Measurements from ENCODE around the gene GPR146. TPM values are rescaled to one million over a fixed set of nuclear protein-coding genes. Genes with fewer than 3 reads are reported as not detected.
A peak's percentile ranks its signal among the peaks of the same experiment; 100 is the strongest.

GPR146 gene
- total RNA-seq, 2 donors from 2014 or later: 9.4 to 14.3 TPM

DNA sequence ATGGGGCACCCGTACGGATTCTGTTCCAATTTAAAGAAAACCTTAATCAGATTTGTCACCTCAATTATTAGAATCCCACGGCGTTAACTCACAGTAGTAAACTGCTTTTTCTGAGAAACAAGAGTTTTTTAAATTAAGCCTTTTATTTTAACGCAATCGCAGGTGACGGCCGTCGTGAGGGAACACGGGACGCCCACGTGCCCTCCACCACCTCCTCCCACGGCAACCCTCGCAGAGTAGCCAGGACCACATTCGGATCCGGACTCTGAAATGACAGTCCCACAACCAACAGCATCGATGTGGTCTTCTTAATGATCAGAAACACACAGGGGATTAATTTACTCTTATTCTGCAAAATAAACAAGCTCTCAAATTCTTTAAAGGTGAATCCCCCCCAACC lies 22.0 kb upstream of the GPR146 start:
- intact Hi-C loops (cut with DNase I): no loop called here
- no peak for DNase-seq (ENCODE audit: low spot score)

- intact Hi-C loops (cut with DNase I): loop anchor here in 1 of 2 donors (1.0 kb wide), 1 partner anchor 39 kb away; no protein-coding TSS in a partner anchor
Measured at GRCh38 chr7:1022801-1023465, 21.4 kb upstream of the GPR146 start.

GRCh38 chr7:1024331-1024841 lies 20.0 kb upstream of the GPR146 start:
- no peak for DNase-seq (ENCODE audit: low spot score)
- intact Hi-C loops (cut with DNase I): no loop called here

More at GRCh38 chr7:1022801-1023465, 21.4 kb upstream of the GPR146 start:
- DNase-seq (ENCODE audit: low spot score): no peak

DNA sequence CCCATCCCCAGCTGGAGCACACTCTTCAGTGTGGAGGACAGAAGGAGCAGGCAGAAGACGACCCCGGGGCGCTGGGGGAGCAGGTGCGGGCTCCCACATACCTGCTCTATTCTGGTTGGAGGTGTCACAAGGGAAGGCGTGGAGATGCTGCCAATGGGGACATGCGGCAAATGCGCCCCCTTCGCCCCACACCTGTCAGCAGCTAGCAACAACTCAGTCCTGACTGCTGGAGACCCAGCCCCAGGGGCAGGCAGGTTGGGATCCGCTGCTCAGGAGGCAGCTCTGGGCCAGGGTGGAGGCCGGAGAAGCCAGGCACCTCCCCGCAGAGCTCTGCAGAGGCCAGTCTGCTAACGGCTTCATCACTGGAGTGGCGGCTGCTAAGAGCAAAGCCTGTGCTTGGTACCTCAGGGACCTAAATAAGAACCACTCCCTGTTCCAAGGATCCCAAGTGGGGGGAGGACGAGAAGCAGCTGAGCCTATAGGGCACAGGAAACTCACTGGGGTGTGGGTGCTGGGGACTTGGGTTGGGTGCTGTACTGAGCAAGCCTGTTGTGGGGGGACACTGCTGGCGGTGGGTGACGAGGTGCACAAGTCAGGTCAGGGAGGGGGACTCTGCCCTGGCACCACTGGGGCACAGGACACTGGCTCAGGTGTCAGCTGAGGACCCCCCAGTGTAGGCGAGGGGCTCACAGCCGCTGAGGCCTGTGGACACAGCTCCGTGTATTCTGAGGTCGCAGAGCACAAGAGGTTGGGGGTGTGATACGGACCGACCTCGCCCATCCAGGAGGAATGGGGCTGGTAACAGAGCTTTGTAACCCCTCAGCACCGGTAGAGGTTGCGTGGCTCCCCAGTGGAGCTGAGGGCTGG lies 19.2 kb upstream of the GPR146 start:
- intact Hi-C loops (cut with DNase I): no loop called here
- DNase-seq (ENCODE audit: low spot score): no peak

GRCh38 chr7:1025743-1026581 lies 18.4 kb upstream of the GPR146 start:
- intact Hi-C loops (cut with DNase I): no loop called here
- no peak for DNase-seq (ENCODE audit: low spot score)

DNA sequence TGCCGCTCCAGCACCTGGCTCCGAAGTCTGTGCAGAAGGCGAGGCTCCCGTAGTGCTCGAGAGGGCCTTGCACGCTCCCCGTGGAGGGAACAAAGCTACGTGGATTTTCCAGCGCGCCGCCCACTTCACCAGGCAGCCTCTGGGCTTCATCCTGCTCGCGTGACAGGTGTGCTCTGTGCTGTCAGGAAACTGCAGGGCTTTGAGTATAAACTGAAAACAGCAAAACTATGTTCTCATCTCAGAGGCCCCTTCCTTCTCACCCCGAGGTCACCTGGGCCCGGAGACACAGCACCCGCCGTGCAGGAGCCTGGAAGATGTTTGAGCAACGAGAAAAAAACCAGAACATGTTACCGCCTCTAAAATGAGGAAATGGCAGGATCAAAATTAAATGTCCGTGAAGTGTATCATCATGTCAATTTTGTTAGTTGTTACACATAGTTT lies 17.6 kb upstream of the GPR146 start:
- DNase-seq (ENCODE audit: low spot score): no peak
- intact Hi-C loops (cut with DNase I): no loop called here

DNA sequence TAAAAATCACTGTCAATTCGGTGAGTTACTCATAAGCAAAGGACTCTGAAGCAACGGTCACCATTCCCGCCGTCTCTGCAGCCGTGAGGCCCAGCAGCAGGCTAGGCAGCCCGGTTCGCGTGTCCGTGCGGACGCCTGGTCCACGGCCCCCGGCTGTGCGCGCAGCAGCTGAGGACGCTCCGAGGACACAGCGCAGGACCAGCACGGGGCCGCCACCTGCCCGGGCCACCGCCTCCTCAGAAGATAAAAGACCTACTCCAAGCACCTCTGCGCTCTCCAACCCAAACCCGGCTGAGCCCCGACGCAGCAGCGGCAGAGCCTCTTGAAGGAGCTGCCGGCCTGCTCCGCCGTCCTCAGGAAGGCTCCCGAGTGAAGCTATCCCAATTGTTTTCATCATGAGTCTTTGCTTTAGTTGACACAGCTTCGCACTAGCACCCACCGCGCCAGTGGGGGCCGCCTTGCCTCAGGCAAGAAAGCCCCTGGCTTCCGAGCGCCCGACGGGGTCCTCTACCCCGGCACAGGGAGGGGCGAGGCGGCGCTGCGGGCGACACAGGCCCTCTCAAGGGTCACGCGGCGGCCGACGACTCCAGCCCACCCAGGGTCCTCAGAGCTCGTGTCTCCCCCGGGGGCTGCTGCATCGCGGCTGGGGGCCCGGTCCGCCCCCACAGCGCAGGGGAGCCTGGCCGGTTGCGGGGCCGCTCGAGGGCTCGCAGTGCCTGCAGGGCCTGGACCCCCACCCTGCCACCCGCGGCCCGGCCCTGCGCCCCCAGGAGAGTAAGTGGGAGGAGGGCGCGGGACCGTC lies 16.9 kb upstream of the GPR146 start:
- DNase-seq (ENCODE audit: low spot score): no peak
- intact Hi-C loops (cut with DNase I): no loop called here

DNA sequence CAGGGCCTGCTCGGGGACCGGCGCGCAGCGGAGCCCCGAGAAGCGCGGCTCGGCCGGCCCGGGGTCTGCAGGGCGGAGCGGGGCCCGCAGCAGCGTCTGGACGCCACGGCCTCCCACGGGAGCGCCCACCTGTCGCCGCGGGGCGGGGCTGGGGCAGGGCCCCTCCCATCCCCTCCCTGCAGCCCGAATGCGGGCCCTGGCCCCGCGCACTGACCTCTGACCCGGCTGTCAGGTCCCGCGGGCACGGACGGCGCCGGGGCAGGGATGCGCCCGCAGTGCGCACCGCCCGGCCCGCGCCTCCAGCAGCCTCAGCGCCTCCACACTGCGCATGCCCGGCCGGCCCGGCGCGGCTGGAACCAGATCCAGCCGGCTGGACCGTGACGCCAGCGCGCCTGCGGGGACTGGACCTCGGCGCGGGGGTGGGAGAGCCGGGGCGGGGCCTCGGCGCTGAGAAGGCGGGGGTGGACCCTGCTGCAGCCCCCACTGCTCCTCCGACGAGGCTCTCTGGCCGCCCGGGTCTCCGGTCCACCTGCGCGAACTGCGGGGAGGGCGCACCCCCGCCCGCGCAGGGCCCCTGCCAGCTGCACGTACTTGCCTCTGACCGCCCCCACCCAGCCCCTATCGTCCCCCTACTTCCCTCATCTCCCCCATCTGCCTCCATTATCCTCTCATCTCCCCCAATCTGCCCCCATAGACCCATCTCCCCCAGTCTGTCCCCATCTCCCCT lies 16.1 kb upstream of the GPR146 start:
- intact Hi-C loops (cut with DNase I): no loop called here

DNA sequence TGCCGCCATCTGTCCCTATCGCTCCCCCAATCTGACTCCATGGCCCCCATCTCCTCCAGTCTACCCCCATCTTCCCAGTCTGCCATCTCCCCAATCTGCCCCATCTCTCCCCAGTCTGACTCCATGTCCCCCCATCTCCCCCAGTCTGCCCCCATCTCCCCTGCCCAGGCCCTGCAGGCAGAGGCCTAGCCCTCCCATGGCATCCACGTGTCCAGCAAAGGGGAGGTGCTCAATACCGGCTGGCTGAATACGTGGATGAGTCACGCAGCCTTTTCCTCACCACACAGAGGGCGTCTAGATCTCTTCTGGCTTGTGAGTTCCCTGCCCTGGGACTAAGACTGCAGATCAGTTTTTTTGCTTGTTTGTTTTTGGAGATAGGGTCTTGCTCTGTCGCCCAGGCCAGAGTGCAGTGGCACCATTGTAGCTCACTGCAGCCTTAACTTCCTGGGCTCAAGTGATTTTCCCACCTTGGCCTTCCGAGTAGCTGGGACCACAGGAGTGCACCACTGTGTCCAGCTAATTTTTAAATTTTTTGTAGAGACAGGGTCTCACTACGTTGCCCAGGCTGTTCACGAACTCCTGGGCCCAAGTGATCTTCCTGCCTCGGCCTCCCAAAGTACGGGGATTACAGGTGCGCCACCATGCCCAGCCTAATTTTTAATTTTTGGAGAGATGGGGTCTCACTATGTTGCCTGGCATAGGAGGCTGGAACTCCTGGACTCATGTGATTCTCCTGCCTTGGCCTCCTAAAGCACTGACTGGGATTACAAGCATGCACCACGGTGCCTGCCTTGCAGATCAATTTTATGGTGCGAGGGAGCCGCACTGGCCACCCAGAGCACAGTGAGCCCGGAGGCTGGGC lies 15.3 kb upstream of the GPR146 start:
- intact Hi-C loops (cut with DNase I): no loop called here
- peak; percentile 94 for DNase-seq (ENCODE audit: low spot score)

More for the DNA sequence above, 16.1 kb upstream of the GPR146 start:
- peak; percentile 97 for DNase-seq (ENCODE audit: low spot score)

DNA sequence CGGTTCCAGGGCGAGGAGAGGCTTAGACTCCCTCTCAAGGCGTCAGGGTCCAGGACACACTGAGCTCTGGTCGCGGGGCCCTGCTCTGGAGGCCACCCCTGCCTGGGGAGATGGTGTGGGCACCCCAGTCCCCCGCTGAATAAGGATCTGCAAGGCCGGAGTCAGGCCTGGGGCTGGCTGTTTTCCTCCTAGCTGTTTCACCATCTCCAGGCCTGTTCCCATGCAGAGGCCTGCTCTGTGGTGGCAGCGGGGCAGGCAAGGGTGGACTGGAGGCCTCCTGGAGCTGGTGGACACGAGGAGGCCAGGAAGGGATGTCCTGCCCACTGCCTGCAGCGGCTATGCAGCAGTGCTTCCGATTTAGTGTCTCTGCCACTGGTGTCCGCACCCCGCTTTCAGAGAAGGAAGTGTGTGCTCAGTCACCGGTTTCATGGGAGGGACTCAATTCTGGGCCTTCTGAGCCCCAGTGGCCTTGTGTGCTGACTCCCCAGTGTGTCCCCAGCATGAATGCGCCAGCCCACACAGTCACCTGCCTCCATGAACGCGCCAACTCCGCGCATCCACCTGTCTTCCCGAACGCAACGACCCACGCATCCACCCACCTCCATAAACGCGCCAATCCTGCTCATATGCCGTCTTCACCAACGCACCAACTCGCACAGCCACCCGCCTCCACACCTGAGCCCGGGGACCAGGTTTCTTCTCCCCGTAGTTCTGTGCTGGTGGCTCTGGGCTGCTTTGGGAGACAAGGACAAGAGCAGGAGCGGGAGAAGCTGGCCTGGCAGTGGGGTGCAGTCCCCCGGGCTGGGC lies 14.5 kb upstream of the GPR146 start:
- DNase-seq (ENCODE audit: low spot score): no peak
- intact Hi-C loops (cut with DNase I): loop anchor here in 1 of 2 donors (5.0 kb wide), 1 partner anchor 417 kb away; no protein-coding TSS in a partner anchor

DNA sequence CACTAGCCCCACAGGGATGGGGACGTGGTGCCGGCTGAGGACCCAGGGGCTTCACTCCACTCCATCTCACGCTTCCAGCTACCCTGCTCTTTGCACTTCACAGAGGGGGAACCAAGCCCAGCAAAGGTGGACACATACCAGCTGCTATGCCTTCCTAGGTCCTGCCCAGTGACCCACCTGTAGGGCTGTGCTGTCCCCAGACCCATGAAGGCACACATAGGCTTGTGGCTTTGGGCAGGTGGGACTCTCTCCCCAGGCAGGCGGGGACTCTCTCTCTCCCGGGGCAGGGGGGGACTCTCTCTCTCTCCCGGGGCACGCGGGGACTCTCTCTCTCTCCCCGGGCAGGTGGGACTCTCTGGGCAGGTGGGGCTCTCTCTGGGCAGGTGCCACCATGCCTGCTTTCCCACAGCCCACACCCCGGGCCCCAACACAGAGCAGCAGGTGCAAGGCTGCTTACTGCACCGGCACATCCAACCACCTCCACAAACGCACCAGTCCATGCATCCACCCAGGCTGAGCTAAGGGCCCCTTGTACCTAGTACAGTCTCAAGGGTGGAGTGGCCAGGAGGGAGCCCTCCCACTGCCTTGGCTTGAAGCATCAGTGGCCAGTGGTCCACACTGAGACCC lies 13.8 kb upstream of the GPR146 start:
- DNase-seq (ENCODE audit: low spot score): no peak

GRCh38 chr7:1031716-1032455 lies 12.5 kb upstream of the GPR146 start:
- intact Hi-C loops (cut with DNase I): loop anchor here in 1 of 2 donors (5.0 kb wide), 1 partner anchor 415 kb away; no protein-coding TSS in a partner anchor
- no peak for DNase-seq (ENCODE audit: low spot score)

More for the DNA sequence above, 13.8 kb upstream of the GPR146 start:
- intact Hi-C loops (cut with DNase I): loop anchor here in 1 of 2 donors (5.0 kb wide), 1 partner anchor 417 kb away; no protein-coding TSS in a partner anchor

DNA sequence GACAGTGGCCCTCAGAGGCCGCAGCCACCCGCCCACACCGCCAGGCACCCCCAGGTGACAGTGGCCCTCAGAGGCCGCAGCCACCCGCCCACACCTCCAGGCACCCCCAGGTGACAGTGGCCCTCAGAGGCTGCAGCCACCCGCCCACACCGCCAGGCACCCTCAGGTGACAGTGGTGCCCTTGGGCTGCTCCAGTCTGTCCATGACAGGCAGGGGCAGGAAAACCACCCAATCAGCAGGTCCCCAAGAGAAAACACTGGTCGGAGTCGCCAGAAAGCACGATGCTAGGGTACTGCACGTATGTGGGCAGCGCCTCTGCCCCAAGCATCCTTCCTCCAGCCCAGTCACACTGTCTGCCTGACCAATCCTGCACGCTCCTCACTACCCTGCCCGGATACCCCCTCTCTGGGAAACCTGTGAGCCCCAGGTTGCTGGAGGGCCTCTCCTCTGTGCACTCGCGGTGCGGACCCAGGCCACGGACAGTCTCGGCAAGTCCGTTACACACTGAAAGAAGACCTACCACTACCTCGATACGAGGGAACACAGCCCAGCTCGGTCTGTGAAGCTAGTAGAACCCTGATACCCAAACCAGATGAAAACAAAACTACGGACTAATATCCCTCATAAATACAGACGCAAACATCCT lies 11.7 kb upstream of the GPR146 start:
- DNase-seq (ENCODE audit: low spot score): no peak
- intact Hi-C loops (cut with DNase I): loop anchor here in 1 of 2 donors (5.0 kb wide), 1 partner anchor 415 kb away; no protein-coding TSS in a partner anchor

GRCh38 chr7:1033546-1034145 lies 10.7 kb upstream of the GPR146 start:
- DNase-seq (ENCODE audit: low spot score): no peak
- intact Hi-C loops (cut with DNase I): loop anchor here in 1 of 2 donors (5.0 kb wide), 1 partner anchor 414 kb away; no protein-coding TSS in a partner anchor

Data from posterior vena cava (tissue), 2 donors.